Kidney epithelial cell (primary cell): Measurements from ENCODE around the gene RANGRF. TPM values are rescaled to one million over a fixed set of nuclear protein-coding genes. Genes with fewer than 3 reads are reported as not detected.

Experiments
- DNase-seq: peaks from one replicate; pipeline ENCODE4 v3.0.0-alpha.2; 2010; ENCODE audit warnings: low read depth
- H3K27me3 ChIP-seq: 2 replicates; pipeline ENCODE4 v1.6.0; 2011; ENCODE audit warnings: low read length; ENCODE audit not compliant: control insufficient read depth, insufficient read depth
- H3K36me3 ChIP-seq: 2 replicates; pipeline ENCODE4 v1.5.1; 2011; ENCODE audit warnings: low read length; ENCODE audit not compliant: control insufficient read depth, insufficient read depth
- H3K4me3 ChIP-seq: 2 replicates; pipeline ENCODE4 v1.5.1; 2011; ENCODE audit warnings: low read depth, mild to moderate bottlenecking, control low read depth, low read length
- total RNA-seq: library from RNA; depleted of rRNA; stranded (reverse); fragments of >200 nt; gene quantifications from 2 replicates; pipeline ENCODE4 v1.2.3, GENCODE V29; 2015
- TF ChIP-seq, protein P1 (sequence below): IDR thresholded peaks from 2 replicates; pipeline ENCODE4 v1.5.1; 2011; ENCODE audit warnings: mild to moderate bottlenecking, moderate library complexity, low read length, control low read depth, inconsistent platforms; ENCODE audit not compliant: insufficient read depth, poor library complexity, severe bottlenecking

Gene RANGRF
- total RNA-seq, 1 donor from 2014 or later = 30.0 TPM

DNA sequence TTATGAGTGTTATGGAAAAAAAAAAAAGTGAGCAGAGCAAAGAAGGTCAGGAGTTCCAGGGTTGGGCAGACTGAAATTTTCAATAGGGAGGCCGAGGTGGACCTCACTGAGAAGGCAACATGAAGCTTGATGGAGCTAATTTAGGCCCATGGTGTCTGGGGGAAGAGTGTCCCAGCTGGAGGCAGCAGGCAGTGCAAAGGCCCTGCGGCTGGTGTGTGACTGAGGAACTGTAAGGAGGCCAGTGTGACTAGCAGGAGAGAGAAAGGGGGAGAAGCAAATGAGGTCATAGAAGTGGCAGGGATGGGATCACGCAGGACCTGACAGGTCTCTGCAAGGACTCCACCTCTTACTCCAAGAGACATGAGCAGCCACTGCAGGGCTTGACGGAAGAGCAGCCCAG is 31.8 kb downstream of the RANGRF start:
- H3K4me3 ChIP-seq = no peak overlapping the region
- TF ChIP-seq, protein P1, sequence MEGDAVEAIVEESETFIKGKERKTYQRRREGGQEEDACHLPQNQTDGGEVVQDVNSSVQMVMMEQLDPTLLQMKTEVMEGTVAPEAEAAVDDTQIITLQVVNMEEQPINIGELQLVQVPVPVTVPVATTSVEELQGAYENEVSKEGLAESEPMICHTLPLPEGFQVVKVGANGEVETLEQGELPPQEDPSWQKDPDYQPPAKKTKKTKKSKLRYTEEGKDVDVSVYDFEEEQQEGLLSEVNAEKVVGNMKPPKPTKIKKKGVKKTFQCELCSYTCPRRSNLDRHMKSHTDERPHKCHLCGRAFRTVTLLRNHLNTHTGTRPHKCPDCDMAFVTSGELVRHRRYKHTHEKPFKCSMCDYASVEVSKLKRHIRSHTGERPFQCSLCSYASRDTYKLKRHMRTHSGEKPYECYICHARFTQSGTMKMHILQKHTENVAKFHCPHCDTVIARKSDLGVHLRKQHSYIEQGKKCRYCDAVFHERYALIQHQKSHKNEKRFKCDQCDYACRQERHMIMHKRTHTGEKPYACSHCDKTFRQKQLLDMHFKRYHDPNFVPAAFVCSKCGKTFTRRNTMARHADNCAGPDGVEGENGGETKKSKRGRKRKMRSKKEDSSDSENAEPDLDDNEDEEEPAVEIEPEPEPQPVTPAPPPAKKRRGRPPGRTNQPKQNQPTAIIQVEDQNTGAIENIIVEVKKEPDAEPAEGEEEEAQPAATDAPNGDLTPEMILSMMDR = no peak
- H3K27me3 ChIP-seq = peaks cover 29% of the 10 kb centered on the region
- no peak for DNase-seq
- no peaks in the 10 kb centered on the region for H3K36me3 ChIP-seq

- TF ChIP-seq, protein P1 = no peak
- Histone ChIP-seq H3K36me3 (no peaks in the 10 kb centered on the region), H3K4me3 (no peak overlapping the region), H3K27me3 (peaks cover 22% of the 10 kb centered on the region)
- no peak for DNase-seq
Observed at GRCh38 chr17:8320990-8321389, 32.5 kb downstream of the RANGRF start.

DNA sequence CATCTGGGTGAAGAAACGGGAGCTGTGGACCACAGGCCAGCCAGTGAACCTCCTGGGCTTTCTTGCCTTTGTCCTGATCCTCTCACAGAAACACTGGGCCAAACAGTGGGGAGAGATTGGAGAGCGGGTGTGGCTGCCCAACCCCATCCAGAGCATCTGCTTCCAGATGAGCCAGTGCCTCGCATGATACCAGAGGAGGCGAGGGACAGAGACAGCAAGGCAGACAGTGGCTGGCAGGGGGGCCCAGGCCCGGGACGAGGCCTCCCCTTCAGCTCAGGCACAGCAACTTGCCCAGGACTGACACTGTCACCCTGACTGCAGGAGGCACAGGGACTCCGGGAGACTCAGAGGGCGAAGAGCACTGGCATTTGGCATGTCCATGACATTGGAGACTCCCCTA is 33.6 kb downstream of the RANGRF start:
- DNase-seq = no peak
- Histone ChIP-seq H3K4me3 (no peak overlapping the region), H3K27me3 (peaks cover 16% of the 10 kb centered on the region), H3K36me3 (no peaks in the 10 kb centered on the region)
- TF ChIP-seq, protein P1 = no peak

DNA sequence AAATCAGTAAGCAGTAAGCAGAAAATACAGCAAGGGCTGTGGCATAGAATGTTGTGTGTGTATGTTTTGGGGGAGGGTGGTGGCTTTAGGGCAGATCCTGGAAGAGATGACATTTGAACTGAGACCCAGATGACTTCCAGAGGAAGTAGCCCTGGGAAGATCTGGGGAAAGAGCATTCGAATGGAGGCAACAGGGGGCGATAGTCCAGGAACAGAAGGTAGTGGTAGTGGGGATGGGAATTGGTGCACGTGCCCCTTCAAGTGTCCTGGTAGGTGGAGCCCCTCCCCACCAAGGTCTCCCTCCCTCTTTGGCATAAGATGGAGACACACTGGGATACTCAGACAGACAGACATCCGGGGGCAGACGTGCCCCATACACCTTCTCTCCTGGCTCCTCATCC is 35.7 kb downstream of the RANGRF start:
- no peaks in the 10 kb centered on the region for H3K36me3 ChIP-seq

GRCh38 chr17:8324923-8325322 is 36.5 kb downstream of the RANGRF start:
- Histone ChIP-seq H3K27me3 (peaks cover 11% of the 10 kb centered on the region), H3K36me3 (no peaks in the 10 kb centered on the region), H3K4me3 (no peak overlapping the region)
- no peak for DNase-seq
- TF ChIP-seq, protein P1 = no peak

More for the DNA sequence above, 35.7 kb downstream of the RANGRF start:
- Histone ChIP-seq H3K4me3 (no peak overlapping the region), H3K27me3 (peaks cover 11% of the 10 kb centered on the region)
- no peak for DNase-seq
- TF ChIP-seq, protein P1 = no peak

DNA sequence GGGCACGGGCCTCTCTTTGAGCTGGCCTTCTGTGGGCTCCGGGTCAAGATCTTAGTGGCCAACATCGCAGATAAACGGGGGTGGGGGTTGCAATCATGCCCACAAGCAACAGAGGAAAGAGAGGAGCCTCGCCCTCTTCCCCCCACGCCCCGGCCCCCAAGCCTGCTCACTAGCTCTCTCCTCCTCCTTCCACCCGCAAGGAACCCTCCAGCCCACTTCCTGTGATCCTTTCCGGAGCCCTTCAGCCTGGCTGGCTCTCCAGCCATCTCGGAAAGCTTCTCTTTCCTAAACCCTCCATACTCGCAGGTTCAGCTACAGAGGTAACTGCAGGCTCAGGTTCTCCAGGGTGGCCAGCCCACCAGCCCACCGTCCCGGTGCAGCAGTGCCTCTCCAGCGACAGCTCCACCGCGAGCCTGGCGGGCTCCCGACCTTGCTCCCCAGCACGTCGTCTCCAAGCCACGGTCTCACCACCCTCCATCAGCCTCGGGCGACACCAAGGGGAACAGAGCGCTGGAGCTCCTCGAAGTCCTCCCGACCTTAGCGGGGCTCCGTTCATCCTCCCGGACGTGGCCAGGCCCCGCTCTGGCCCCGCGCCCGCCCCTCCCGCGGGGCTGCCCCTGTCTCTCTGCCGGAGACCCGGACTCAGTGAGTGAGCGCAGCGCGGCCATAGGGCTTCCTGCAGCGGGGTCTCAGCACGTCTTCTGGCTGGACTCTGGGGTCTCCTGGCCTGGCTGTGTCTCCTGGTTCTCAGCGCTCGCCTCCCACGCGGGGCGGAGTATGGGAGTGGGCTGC is 38.2 kb downstream of the RANGRF start:
- Histone ChIP-seq H3K27me3 (peaks cover 9% of the 10 kb centered on the region), H3K36me3 (no peaks in the 10 kb centered on the region), H3K4me3 (peak overlapping the region; percentile 40)
- DNase-seq = no peak
- TF ChIP-seq, protein P1 = no peak
